GM12878 (cell line): Measurements from ENCODE around the gene FAP. TPM values are rescaled to one million over a fixed set of nuclear protein-coding genes. Genes with fewer than 3 reads are reported as not detected.

Experiments
- ATAC-seq: fragments of 200-7000 bp; cut with Tn5 transposase; 3 replicates; pipeline ENCODE4 v1.9.1; 2020; ENCODE audit warnings: mild to moderate bottlenecking, moderate library complexity
- BruUV-seq: library from RNA; stranded (reverse); fragments of 400-500 nt; replicated peaks from 2 replicates; lab custom pipeline; 2021; lab: Mats Ljungman, UMichigan
- CTCF ChIA-PET: fragments of 300-600 bp; sonication (Branson Sonifier 250); formaldehyde crosslinking; extraction: SDS; loops from one replicate; lab custom pipeline; 2021; ENCODE audit warnings: inconsistent platforms; lab: Yijun Ruan, JAX
- POLR2A ChIA-PET: fragments of 350-600 bp; formaldehyde crosslinking; extraction: SDS; loops from one replicate; lab custom pipeline; 2021; ENCODE audit warnings: inconsistent platforms; lab: Charles Lee
- RAD21 ChIA-PET: fragments of 300-600 bp; sonication (Branson Sonifier 250); formaldehyde crosslinking; loops from one replicate; lab custom pipeline; 2023; ENCODE audit warnings: antibody characterized with exemption; ENCODE audit not compliant: unreplicated experiment; lab: Charles Lee
- SMC1A ChIA-PET: fragments of 300-600 bp; sonication (Branson Sonifier 250); formaldehyde crosslinking; loops from one replicate; lab custom pipeline; 2023; ENCODE audit not compliant: unreplicated experiment, uncharacterized antibody; lab: Charles Lee
- DNase-seq: peaks from one replicate; pipeline ENCODE4 v3.0.0-alpha.2; 2011; ENCODE audit warnings: low read depth, low spot score
- FAIRE-seq: peaks from 3 replicates; lab custom pipeline; 2011; peaks lifted over from hg19 to GRCh38; lab: Jason Lieb, UNC
- H2AFZ ChIP-seq: 2 replicates; pipeline ENCODE4 v1.6.0; 2011; ENCODE audit warnings: low read depth, low read length, control low read depth; ENCODE audit not compliant: control insufficient read depth
- H3K27ac ChIP-seq: 2 replicates; pipeline ENCODE4 v1.5.1; 2011; ENCODE audit warnings: control low read depth; ENCODE audit not compliant: control insufficient read depth, insufficient read depth
- H3K27me3 ChIP-seq, 2 experiments: replicated peaks in 1 of 2; 2 replicates each; pipeline versions ENCODE4 v1.6.0 to v1.6.1; 2011; ENCODE audit warnings: low read length in 1 of 2; ENCODE audit not compliant: control insufficient read depth in 2 of 2, insufficient read depth in 2 of 2
- H3K36me3 ChIP-seq, 2 experiments: 2 replicates each; pipeline ENCODE4 v1.5.1; 2011; ENCODE audit warnings: low read length in 1 of 2; ENCODE audit not compliant: control insufficient read depth in 2 of 2, insufficient read depth in 2 of 2
- H3K4me1 ChIP-seq: 2 replicates; pipeline ENCODE4 v1.6.1; 2011; ENCODE audit warnings: mild to moderate bottlenecking, low read length, moderate library complexity, mixed read lengths; ENCODE audit not compliant: control insufficient read depth, insufficient read depth
- H3K4me2 ChIP-seq: 2 replicates; pipeline ENCODE4 v1.6.0; 2011; ENCODE audit warnings: control low read depth; ENCODE audit not compliant: control insufficient read depth, insufficient read depth
- H3K4me3 ChIP-seq: fragments of 200-600 bp; sonication (generic); 2 replicates; pipeline ENCODE4 v1.5.1; 2016
- H3K79me2 ChIP-seq: 2 replicates; pipeline ENCODE4 v1.6.0; 2011; ENCODE audit warnings: low read length; ENCODE audit not compliant: control insufficient read depth, insufficient read depth
- H3K9ac ChIP-seq: 2 replicates; pipeline ENCODE4 v1.8.0; 2011; ENCODE audit warnings: low read length, control low read depth, mixed read lengths; ENCODE audit not compliant: control insufficient read depth, insufficient read depth
- H3K9me3 ChIP-seq: replicated peaks from 3 replicates; pipeline ENCODE4 v1.5.1; 2011; ENCODE audit warnings: mild to moderate bottlenecking, low read length; ENCODE audit not compliant: control insufficient read depth, insufficient read depth
- H4K20me1 ChIP-seq: 2 replicates; pipeline ENCODE4 v1.6.0; 2011; ENCODE audit not compliant: control insufficient read depth, insufficient read depth
- EZH2 ChIP-seq: IDR thresholded peaks from 2 replicates; pipeline ENCODE4 v1.6.1; 2012; ENCODE audit warnings: low read depth, mild to moderate bottlenecking, control low read depth, inconsistent platforms, low read length, borderline replicate concordance; ENCODE audit not compliant: control insufficient read depth
- KLF5 ChIP-seq: fragments of 450-650 bp; IDR thresholded peaks from 2 replicates; pipeline ENCODE4 v1.6.1; 2014; ENCODE audit warnings: mild to moderate bottlenecking; ENCODE audit not compliant: partially characterized antibody
- NR2C1 ChIP-seq: fragments of 450-650 bp; IDR thresholded peaks from 2 replicates; pipeline ENCODE4 v1.6.1; 2017; ENCODE audit warnings: antibody characterized with exemption, mild to moderate bottlenecking, moderate library complexity
- RELA ChIP-seq: fragments of 450-650 bp; IDR thresholded peaks from 2 replicates; pipeline ENCODE4 v1.8.0; 2014; ENCODE audit warnings: borderline replicate concordance; ENCODE audit not compliant: partially characterized antibody
- SRF ChIP-seq, 2 experiments: IDR thresholded peaks; 2 replicates each; pipeline ENCODE4 v1.6.1; 2011; ENCODE audit warnings: low read depth in 2 of 2, low read length in 2 of 2, mild to moderate bottlenecking in 1 of 2, moderate library complexity in 1 of 2
- TCF7 ChIP-seq: IDR thresholded peaks from 2 replicates; pipeline ENCODE4 v1.6.1; 2014; ENCODE audit warnings: antibody characterized with exemption, borderline replicate concordance
- WGBS: methylation state at CpG from one replicate; pipeline ENCODE4 v1.1.6; 2016; ENCODE audit warnings: low lambda C conversion rate; ENCODE audit not compliant: insufficient replicate concordance, insufficient coverage; ENCODE audit errors: missing lambda C conversion rate; 5-methylcytosine and 5-hydroxymethylcytosine counted together
- in situ Hi-C: fragments of 300-500 bp; cut with MboI; formaldehyde crosslinking; loops from 9 replicates; pipeline ENCODE4 v1.14.3; 2018; ENCODE audit warnings: mixed read lengths
- intact Hi-C: fragments of 100-400 bp; cut with micrococcal nuclease; formaldehyde crosslinking; loops from one replicate; pipeline ENCODE4 v1.14.2; 2022; ENCODE audit not compliant: unreplicated experiment
- polyA plus RNA-seq, 11 experiments: library from polyadenylated mRNA; depleted of rRNA in 4 of 11; unstranded in 6 of 11; stranded (reverse) in 5 of 11; fragments of >200 nt; fragmentation: Nextera tagmentation in 4 of 11; fragmentation: Illumina TruSeq in 1 of 11; extraction: Ambion mirVana in 4 of 11; extraction: Trizol in 1 of 11; gene quantifications; 1 replicate in 1 of 11; 2 replicates in 10 of 11; pipeline versions ENCODE4 v1.2.1 to v1.2.3, GENCODE V29; 2011 to 2016; ENCODE audit warnings: inconsistent platforms in 2 of 11, missing spikeins in 2 of 11, low read depth in 1 of 11
- total RNA-seq, 4 experiments: library from RNA; depleted of rRNA in 3 of 4; stranded (reverse); fragments of >200 nt in 3 of 4; fragmentation: Illumina TruSeq in 1 of 4; extraction: Trizol in 1 of 4; gene quantifications; 2 replicates each; pipeline versions ENCODE4 v1.2.1 to v1.2.3, GENCODE V29; 2013 to 2021
- TF ChIP-seq, protein P1 (sequence below), 3 experiments: IDR thresholded peaks in 2 of 3; conservative IDR thresholded peaks in 1 of 3; 2 replicates each; pipeline ENCODE4 v1.5.1; 2011; ENCODE audit warnings: low read depth in 3 of 3, low read length in 3 of 3, mild to moderate bottlenecking in 3 of 3, control low read depth in 2 of 3, moderate library complexity in 2 of 3, inconsistent platforms in 1 of 3, mixed read lengths in 1 of 3; ENCODE audit not compliant: control insufficient read depth in 2 of 3, insufficient read depth in 1 of 3; ENCODE audit errors: extremely low read depth in 1 of 3

The FAP gene
- total and polyA plus RNA-seq, 10 of the 15 experiments (the other 5 are each of a cell fraction or from before 2014, with no cell fraction given) = 0.16 TPM; not detected in 9

DNA sequence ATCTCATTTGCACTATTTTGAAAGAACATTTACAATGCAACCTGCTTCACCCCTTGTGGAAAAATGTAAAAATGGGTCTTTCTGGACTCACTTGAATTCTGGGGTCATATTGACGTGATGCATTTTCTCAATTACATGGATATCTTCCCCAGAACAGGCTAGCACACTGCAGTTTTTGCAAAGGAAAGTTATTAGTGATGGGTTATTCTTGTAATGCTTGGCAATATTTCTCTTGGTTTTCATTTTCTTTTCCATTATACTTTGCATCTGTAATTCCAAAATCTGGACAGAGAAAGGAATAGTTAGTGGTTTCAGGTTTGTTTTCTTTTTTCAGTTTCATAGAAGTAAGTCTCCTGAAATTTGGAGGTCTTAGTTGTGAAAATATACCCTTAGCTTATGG is 24.8 kb upstream of the FAP start:
- SMC1A ChIA-PET = no interaction called here
- no peak overlapping the region for H3K9ac ChIP-seq
- H2AFZ ChIP-seq = no peak overlapping the region
- ATAC-seq (no peak), DNase-seq (no peak), FAIRE-seq (no peak)
- POLR2A ChIA-PET = no interaction called here
- H3K36me3 ChIP-seq = peaks cover 1 to 20% of the 10 kb centered on the region in 2 experiments; a peak in 3 of 4 replicates
- no peak for TF ChIP-seq KLF5
- TF ChIP-seq RELA = no peak
- no peak for TF ChIP-seq TCF7
- TF ChIP-seq NR2C1 = no peak
- TF ChIP-seq EZH2 = no peak
- TF ChIP-seq SRF (IDR thresholded peaks at IDR 0.05; ENCODE audit: low read depth in 2 of 2, low read length in 2 of 2) = no peak
- TF ChIP-seq, protein P1, sequence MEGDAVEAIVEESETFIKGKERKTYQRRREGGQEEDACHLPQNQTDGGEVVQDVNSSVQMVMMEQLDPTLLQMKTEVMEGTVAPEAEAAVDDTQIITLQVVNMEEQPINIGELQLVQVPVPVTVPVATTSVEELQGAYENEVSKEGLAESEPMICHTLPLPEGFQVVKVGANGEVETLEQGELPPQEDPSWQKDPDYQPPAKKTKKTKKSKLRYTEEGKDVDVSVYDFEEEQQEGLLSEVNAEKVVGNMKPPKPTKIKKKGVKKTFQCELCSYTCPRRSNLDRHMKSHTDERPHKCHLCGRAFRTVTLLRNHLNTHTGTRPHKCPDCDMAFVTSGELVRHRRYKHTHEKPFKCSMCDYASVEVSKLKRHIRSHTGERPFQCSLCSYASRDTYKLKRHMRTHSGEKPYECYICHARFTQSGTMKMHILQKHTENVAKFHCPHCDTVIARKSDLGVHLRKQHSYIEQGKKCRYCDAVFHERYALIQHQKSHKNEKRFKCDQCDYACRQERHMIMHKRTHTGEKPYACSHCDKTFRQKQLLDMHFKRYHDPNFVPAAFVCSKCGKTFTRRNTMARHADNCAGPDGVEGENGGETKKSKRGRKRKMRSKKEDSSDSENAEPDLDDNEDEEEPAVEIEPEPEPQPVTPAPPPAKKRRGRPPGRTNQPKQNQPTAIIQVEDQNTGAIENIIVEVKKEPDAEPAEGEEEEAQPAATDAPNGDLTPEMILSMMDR (IDR thresholded peaks at IDR 0.05 in 2 of 3, conservative IDR thresholded peaks at IDR 0.05 in 1 of 3; ENCODE audit: control insufficient read depth in 2 of 3, extremely low read depth in 1 of 3, insufficient read depth in 1 of 3, low read depth in 3 of 3, low read length in 3 of 3) = no peak
- no peak overlapping the region for H3K27ac ChIP-seq
- in situ Hi-C loops (no loop called here), intact Hi-C loops (no loop called here)
- H3K27me3 ChIP-seq = no peaks in the 10 kb centered on the region
- no peaks in the 10 kb centered on the region for H3K4me1 ChIP-seq
- H4K20me1 ChIP-seq = no peaks in the 10 kb centered on the region
- 95% methylated on average over 1 of the region's 1 CpG for WGBS
- CTCF ChIA-PET = no interaction called here
- no peaks in the 10 kb centered on the region for H3K79me2 ChIP-seq
- no peak overlapping the region for H3K4me3 ChIP-seq
- H3K9me3 ChIP-seq = no peaks in the 10 kb centered on the region
- H3K4me2 ChIP-seq = no peak overlapping the region
- BruUV-seq = no TSS peak
- RAD21 ChIA-PET = no interaction called here
